GOT3 (cell line): Measurements from ENCODE around the gene AIRE.
"Not testable (repeated sequence)": the region's sequence is repeated elsewhere in the genome, so short reads cannot be mapped to it uniquely, and the experiment has no call there.

Experiments
- DNase-seq: peaks from one replicate; lab custom pipeline; 2025; ENCODE audit warnings: mixed read lengths; lab: John Stamatoyannopoulos, UW

Gene AIRE

GRCh38 chr21:44337941-44338895 lies 52.5 kb downstream of the AIRE start:
- DNase-seq, result no peak

- DNase-seq, result peak; percentile 95
These were observed 53.6 kb downstream of the AIRE start, which contains the start of gene CFAP410 for GRCh38 chr21:44338971-44339910. Gene CFAP410 (minus strand): TSS chr21:44339390. CDS start chr21:44339194, 196 bp downstream.

- not testable (repeated sequence) for DNase-seq
These were observed 56.2 kb downstream of the AIRE start for GRCh38 chr21:44341726-44342458.

GRCh38 chr21:44342981-44343380 lies 57.3 kb downstream of the AIRE start:
- DNase-seq, result not testable (repeated sequence)

GRCh38 chr21:44344541-44345183 lies 59.0 kb downstream of the AIRE start:
- DNase-seq, result no peak

- DNase-seq, result no peak
These were observed 59.8 kb downstream of the AIRE start for GRCh38 chr21:44345495-44345894.

GRCh38 chr21:44347911-44348451 lies 62.3 kb downstream of the AIRE start:
- DNase-seq, result no peak
